Psoas muscle (tissue), 8 donors: ENCODE results near the gene LCOR. TPM values are rescaled to one million over a fixed set of nuclear protein-coding genes. Genes with fewer than 3 reads are reported as not detected.

Experiments
- ATAC-seq, 4 donors: fragments of 200-7000 bp; cut with Tn5 transposase; one replicate each; pipeline ENCODE4 v1.9.1; 2020; ENCODE audit warnings: moderate library complexity in 3 of 4, mild to moderate bottlenecking in 2 of 4
- DNase-seq, 2 donors: peaks; one replicate each; pipeline ENCODE4 v3.0.0-alpha.2; 2020
- H3K27ac ChIP-seq: fragments of 200-600 bp; one replicate; pipeline ENCODE4 v1.8.0; 2022
- H3K27me3 ChIP-seq, 3 donors: fragments of 200-600 bp in 1 of 3; one replicate each; pipeline versions ENCODE4 v1.6.1 to v1.8.0; 2013 to 2022; ENCODE audit warnings: low read length in 2 of 3, mild to moderate bottlenecking in 2 of 3, moderate library complexity in 1 of 3; ENCODE audit not compliant: insufficient read depth in 3 of 3
- H3K36me3 ChIP-seq, 2 donors: fragments of 200-600 bp in 1 of 2; one replicate each; pipeline versions ENCODE4 v1.6.1 to v1.8.0; 2013 to 2022; ENCODE audit warnings: low read depth in 1 of 2, mild to moderate bottlenecking in 1 of 2, moderate library complexity in 1 of 2; ENCODE audit not compliant: insufficient read depth in 1 of 2
- H3K4me1 ChIP-seq: fragments of 200-600 bp; one replicate; pipeline ENCODE4 v1.8.0; 2022
- H3K4me3 ChIP-seq: fragments of 200-600 bp; one replicate; pipeline ENCODE4 v1.8.0; 2022; ENCODE audit warnings: mild to moderate bottlenecking
- H3K9me3 ChIP-seq: fragments of 200-600 bp; one replicate; pipeline ENCODE4 v1.8.0; 2022
- CTCF ChIP-seq: fragments of 200-600 bp; IDR thresholded peaks from one replicate; pipeline ENCODE4 v1.8.0; 2022; ENCODE audit warnings: antibody characterized with exemption
- WGBS, 3 donors: extraction: QIAGEN DNeasy Blood & Tissue Kit; methylation state at CpG; one replicate each; pipeline versions ENCODE4 v1.1.6 to v1.1.7; 2013; 5-methylcytosine and 5-hydroxymethylcytosine counted together
- intact Hi-C, 2 donors: fragments of 100-400 bp; cut with DNase I; formaldehyde crosslinking; loops; one replicate each; pipeline versions ENCODE4 v1.11.0 to v1.14.2; 2022
- polyA plus RNA-seq, 3 donors: library from polyadenylated mRNA; stranded (reverse); fragments of 200-250 nt; gene quantifications; one replicate each; pipeline ENCODE4 v1.2.3, GENCODE V29; 2013
- total RNA-seq, 4 donors: library from RNA; stranded (reverse); fragmentation: NEBNext Ultra II Directional in 2 of 4; extraction: Animal tissue kit (Norgen Biotek cat#: 25700) in 2 of 4; gene quantifications; one replicate each; pipeline versions ENCODE4 v1.2.1 to v1.2.4, GENCODE V29; 2021 to 2023
- donor health status: healthy with polysubstance abuse.
- donor health status: DM: no; HTN: no; CAD: no; lungs with moderate emphysema.
- donor health status: Bipolar disorder and iron deficiency.
- donor health status: healthy.
- donor health status: DM: yes; HTN: yes; CAD: no.
- donor health status: DM: no; HTN: no; CAD: no.
- donor health status: DM: no; HTN: no; CAD: no.
- donor health status: DM: yes; HTN: yes; CAD: no.

Gene LCOR
- total and polyA plus RNA-seq, 7 donors = 1.7 to 30.4 (median 13.6) TPM

GRCh38 chr10:96904648-96905047 is 72.5 kb downstream of the LCOR start:
- peaks cover 51% of the 10 kb centered on the region for H3K4me1 ChIP-seq
- TF ChIP-seq CTCF = no peak
- intact Hi-C loops = no loop called here

GRCh38 chr10:96906864-96907263 is 74.8 kb downstream of the LCOR start:
- no peaks in the 10 kb centered on the region for H3K9me3 ChIP-seq
- ATAC-seq = no peak
- TF ChIP-seq CTCF = no peak
- H3K36me3 ChIP-seq = no peaks in the 10 kb centered on the region
- H3K4me1 ChIP-seq = peaks cover 59% of the 10 kb centered on the region
- intact Hi-C loops = no loop called here
- no peak for DNase-seq
- H3K27me3 ChIP-seq = no peaks in the 10 kb centered on the region
- no peak overlapping the region for H3K27ac ChIP-seq
- H3K4me3 ChIP-seq = no peak overlapping the region

More at GRCh38 chr10:96904648-96905047, 72.5 kb downstream of the LCOR start:
- H3K9me3 ChIP-seq = no peaks in the 10 kb centered on the region
- DNase-seq (no peak), ATAC-seq (no peak)
- H3K4me3 ChIP-seq = no peak overlapping the region
- no peaks in the 10 kb centered on the region for H3K36me3 ChIP-seq
- WGBS, 3 donors = 80 to 89% (median 85%) methylated on average over 4 of the region's 4 CpGs
- no peaks in the 10 kb centered on the region for H3K27me3 ChIP-seq
- H3K27ac ChIP-seq = no peak overlapping the region

- no peaks in the 10 kb centered on the region for H3K9me3 ChIP-seq
- no peak overlapping the region for H3K4me3 ChIP-seq
- H3K4me1 ChIP-seq = peaks cover 43% of the 10 kb centered on the region
- peak overlapping the region; percentile 33 for H3K27ac ChIP-seq
- intact Hi-C loops = loop anchor here (2.0 to 5.0 kb wide), 4 partner anchors 68 to 114 kb away; no protein-coding TSS in a partner anchor
- DNase-seq (no peak), ATAC-seq (peak; percentile 65 to 86 (median 82))
- WGBS, 3 donors = 86 to 92% (median 88%) methylated on average over 13 of the region's 13 CpGs
- TF ChIP-seq CTCF = peak; percentile 69
- H3K27me3 ChIP-seq = no peaks in the 10 kb centered on the region
- H3K36me3 ChIP-seq = peaks cover 0 to 2% of the 10 kb centered on the region in 2 donors
Measured at GRCh38 chr10:96910488-96911395, 78.6 kb downstream of the LCOR start.

GRCh38 chr10:96912405-96912804 is 80.3 kb downstream of the LCOR start:
- Histone ChIP-seq H3K27ac (no peak overlapping the region), H3K4me3 (no peak overlapping the region), H3K9me3 (no peaks in the 10 kb centered on the region), H3K27me3 (no peaks in the 10 kb centered on the region), H3K4me1 (peaks cover 38% of the 10 kb centered on the region), H3K36me3 (peaks cover 0 to 2% of the 10 kb centered on the region in 2 donors)
- 49 to 57% (median 52%) methylated on average over 3 of the region's 3 CpGs for WGBS, 3 donors
- no peak for TF ChIP-seq CTCF
- intact Hi-C loops = loop anchor here (5.0 kb wide), 3 partner anchors 70 to 110 kb away; no protein-coding TSS in a partner anchor
- DNase-seq = no peak
- ATAC-seq = peak in 1 of 4 donors; percentile 32
